Aorta (tissue), 5 donors: ENCODE results near the gene RRBP1. TPM values are rescaled to one million over a fixed set of nuclear protein-coding genes. Genes with fewer than 3 reads are reported as not detected.
A peak's percentile ranks its signal among the peaks of the same experiment; 100 is the strongest.

ENCODE experiments used
- ATAC-seq: fragments of 200-7000 bp; cut with Tn5 transposase; one replicate; pipeline ENCODE4 v1.9.1; 2022; ENCODE audit warnings: moderate library complexity; ENCODE audit not compliant: low FRiP score
- DNase-seq, 2 donors: peaks; one replicate each; pipeline ENCODE4 v3.0.0-alpha.2; 2020
- H3K27ac ChIP-seq, 2 donors: one replicate each; pipeline ENCODE4 v1.5.1; 2013; ENCODE audit warnings: low read length in 2 of 2, mild to moderate bottlenecking in 2 of 2, moderate library complexity in 2 of 2, control low read depth in 1 of 2, inconsistent platforms in 1 of 2, low read depth in 1 of 2
- H3K27me3 ChIP-seq, 2 donors: one replicate each; pipeline ENCODE4 v1.6.1; 2013; ENCODE audit warnings: control low read depth in 1 of 2, low read length in 1 of 2, mild to moderate bottlenecking in 1 of 2, moderate library complexity in 1 of 2; ENCODE audit not compliant: insufficient read depth in 2 of 2, control insufficient read depth in 1 of 2
- H3K36me3 ChIP-seq, 2 donors: one replicate each; pipeline ENCODE4 v1.6.1; 2013; ENCODE audit warnings: control low read depth in 1 of 2, low read length in 1 of 2, mild to moderate bottlenecking in 1 of 2; ENCODE audit not compliant: insufficient read depth in 2 of 2, control insufficient read depth in 1 of 2
- H3K4me1 ChIP-seq, 2 donors: one replicate each; pipeline ENCODE4 v1.6.1; 2013; ENCODE audit warnings: low read length in 2 of 2, control low read depth in 1 of 2, mild to moderate bottlenecking in 1 of 2, moderate library complexity in 1 of 2; ENCODE audit not compliant: insufficient read depth in 2 of 2, control insufficient read depth in 1 of 2
- H3K4me3 ChIP-seq, 2 donors: one replicate each; pipeline ENCODE4 v1.5.1; 2013; ENCODE audit warnings: low read length in 2 of 2, control low read depth in 1 of 2, mild to moderate bottlenecking in 1 of 2
- H3K9me3 ChIP-seq: one replicate; pipeline ENCODE4 v1.6.1; 2013; ENCODE audit warnings: mild to moderate bottlenecking, low read length; ENCODE audit not compliant: control insufficient read depth
- WGBS, 2 donors: extraction: QIAGEN DNeasy Blood & Tissue Kit; methylation state at CpG; one replicate each; pipeline ENCODE4 v1.1.7; 2013; 5-methylcytosine and 5-hydroxymethylcytosine counted together
- intact Hi-C, 2 donors: fragments of 100-400 bp; cut with DNase I; formaldehyde crosslinking; loops; one replicate each; pipeline versions ENCODE4 v1.14.2 to v1.15.0; 2022
- polyA plus RNA-seq, 2 donors: library from polyadenylated mRNA; stranded (reverse); fragments of 200-250 nt; gene quantifications; one replicate each; pipeline ENCODE4 v1.2.3, GENCODE V29; 2013
- total RNA-seq, 2 donors: library from RNA; stranded (reverse); fragmentation: NEBNext Ultra II Directional; extraction: Animal tissue kit (Norgen Biotek cat#: 25700); gene quantifications; one replicate each; pipeline ENCODE4 v1.2.1, GENCODE V29; 2021
- donor health status: healthy with polysubstance abuse.
- donor health status: Bipolar disorder and iron deficiency.
- donor health status: DM: no; HTN: no; CAD: no.
- donor health status: DM: no; HTN: no; CAD: no.
- donor health status: DM: yes; HTN: yes; CAD: no.

Gene RRBP1
- total and polyA plus RNA-seq, 4 donors = 19.3 to 178 (median 122) TPM

DNA sequence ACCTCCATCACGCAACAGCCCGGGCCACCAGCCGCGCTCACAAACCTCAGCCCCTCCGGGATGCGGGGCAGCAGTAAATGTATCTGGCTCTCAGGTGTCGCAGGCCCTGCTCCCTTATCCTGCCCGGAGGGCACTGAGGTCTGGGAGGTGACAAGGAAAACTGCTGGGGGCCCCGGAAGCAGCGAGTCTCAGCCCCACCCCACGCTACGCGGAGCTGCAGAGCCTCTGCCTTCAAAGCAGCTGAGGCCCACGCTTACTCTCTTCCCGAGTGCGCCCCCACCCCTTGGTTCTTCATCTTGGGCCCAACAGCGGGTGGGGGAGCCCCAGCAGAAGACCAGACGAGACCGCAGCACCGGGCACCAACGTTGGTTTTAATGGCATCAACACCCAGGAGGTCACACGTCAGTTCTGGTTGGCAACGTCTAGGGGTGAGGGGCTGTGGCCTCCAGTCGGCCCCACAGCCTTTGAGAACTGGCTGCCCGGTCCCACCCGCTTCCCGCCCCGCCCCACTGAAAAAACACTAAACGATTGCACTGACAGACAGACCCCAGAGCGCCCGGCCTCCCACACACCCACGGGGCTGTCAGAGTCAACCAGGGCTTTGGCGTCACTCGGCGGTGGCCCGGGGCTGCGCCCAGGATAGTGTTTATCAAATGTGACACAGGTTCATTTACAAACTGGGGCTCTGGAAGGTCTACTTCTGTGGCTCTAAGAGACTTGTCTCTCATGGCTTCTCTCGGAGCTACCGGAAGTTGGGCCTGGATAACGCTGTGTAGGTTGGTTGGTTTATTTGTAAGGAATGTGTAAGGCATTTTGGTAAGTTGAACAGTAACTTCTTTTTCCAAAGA is 68.5 kb downstream of the RRBP1 start:
- H3K4me3 ChIP-seq = no peak overlapping the region
- H3K27ac ChIP-seq = peak overlapping the region in 1 of 2 donors; percentile 76
- DNase-seq = peak; percentile 51 to 83
- no peaks in the 10 kb centered on the region for H3K27me3 ChIP-seq
- 61 to 63% methylated on average over 40 of the region's 40 CpGs for WGBS, 2 donors
- H3K4me1 ChIP-seq = no peaks in the 10 kb centered on the region
- no peaks in the 10 kb centered on the region for H3K9me3 ChIP-seq
- peaks cover 0 to 2% of the 10 kb centered on the region in 2 donors for H3K36me3 ChIP-seq
- intact Hi-C loops = loop anchor here (2.0 to 5.0 kb wide), 3 partner anchors 41 to 109 kb away; partner anchors contain the start of genes BFSP1 (in 1 of the 2) and DSTN (in 1 of the 2)
- no peak for ATAC-seq

DNA sequence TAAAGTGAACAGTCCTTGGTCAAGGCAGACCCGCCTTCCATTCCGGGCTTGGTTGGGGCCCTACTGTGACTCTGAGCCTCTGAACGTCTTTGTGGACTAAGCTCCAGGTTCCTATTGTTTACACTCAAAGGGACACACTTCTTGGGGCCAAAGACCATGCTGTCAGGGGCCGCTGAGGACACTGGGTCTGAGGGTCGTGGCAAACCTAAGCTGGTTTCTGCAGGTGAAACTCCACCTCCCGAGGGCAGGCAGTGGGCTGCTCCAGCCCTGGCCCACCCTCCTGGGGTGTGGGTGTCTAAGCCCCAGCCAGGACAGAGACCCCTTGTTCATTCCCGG is 69.1 kb downstream of the RRBP1 start:
- peaks cover 0 to 2% of the 10 kb centered on the region in 2 donors for H3K36me3 ChIP-seq
- ATAC-seq = no peak
- H3K27me3 ChIP-seq = no peaks in the 10 kb centered on the region
- no peaks in the 10 kb centered on the region for H3K4me1 ChIP-seq
- intact Hi-C loops = loop anchor here (2.0 to 5.0 kb wide), 2 partner anchors 41 to 82 kb away; partner anchors contain the start of genes BFSP1 (in 1 of the 2) and DSTN (in 1 of the 2)
- H3K9me3 ChIP-seq = no peaks in the 10 kb centered on the region
- no peak overlapping the region for H3K4me3 ChIP-seq
- H3K27ac ChIP-seq = peak overlapping the region in 1 of 2 donors; percentile 14
- WGBS, 2 donors = 47 to 51% methylated on average over 7 of the region's 7 CpGs
- DNase-seq = no peak

GRCh38 chr20:17612287-17612991 is 69.6 kb downstream of the RRBP1 start:
- no peak overlapping the region for H3K4me3 ChIP-seq
- no peaks in the 10 kb centered on the region for H3K27me3 ChIP-seq
- no peaks in the 10 kb centered on the region for H3K9me3 ChIP-seq
- DNase-seq (peak; percentile 72 to 83), ATAC-seq (peak; percentile 30)
- H3K4me1 ChIP-seq = no peaks in the 10 kb centered on the region
- 11% methylated on average over 16 of the region's 16 CpGs for WGBS, 2 donors
- intact Hi-C loops = loop anchor here (2.0 to 5.0 kb wide), 2 partner anchors 40 to 82 kb away; partner anchors contain the start of genes BFSP1 (in 1 of the 2) and DSTN (in 1 of the 2)
- H3K27ac ChIP-seq = peak overlapping the region; percentile 0 to 14
- peaks cover 0 to 2% of the 10 kb centered on the region in 2 donors for H3K36me3 ChIP-seq

DNA sequence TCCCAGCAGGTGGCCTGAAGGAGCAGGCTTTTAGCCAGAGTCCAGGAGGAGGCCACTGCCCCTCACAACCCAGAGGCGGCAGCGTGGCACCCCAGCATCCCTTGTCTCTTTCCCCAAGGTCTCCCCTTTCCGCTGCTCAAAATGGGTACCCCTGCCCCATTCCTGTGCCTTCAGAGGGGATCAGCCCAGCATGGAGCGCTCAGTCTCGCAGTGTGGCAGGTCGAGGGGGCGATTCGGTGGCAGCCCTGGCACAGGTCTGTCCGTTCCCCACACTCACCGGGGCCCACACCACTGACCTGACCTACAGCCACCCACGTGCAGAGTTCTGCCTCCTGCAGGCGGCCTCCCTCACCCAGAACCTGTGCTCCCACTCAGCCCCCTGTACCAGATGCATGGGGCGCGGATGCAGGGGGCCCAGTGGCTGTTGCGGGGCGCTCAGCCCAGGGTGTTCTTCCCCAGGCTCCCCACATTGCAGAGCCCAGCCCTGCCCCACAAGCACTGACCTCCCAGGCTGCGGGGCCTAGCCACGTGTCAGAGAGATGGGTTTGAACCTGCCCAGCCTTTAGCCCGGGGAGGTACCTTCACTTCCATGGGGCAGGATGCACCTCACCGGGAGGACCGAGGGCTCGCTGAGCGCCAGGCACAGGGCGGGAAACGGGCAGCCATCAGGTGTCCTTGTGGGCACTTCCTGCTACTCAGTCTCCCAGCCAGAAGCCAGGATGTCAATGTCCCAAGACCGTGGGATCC is 70.3 kb downstream of the RRBP1 start:
- WGBS, 2 donors = 30 to 42% methylated on average over 23 to 26 of the region's 26 CpGs
- no peaks in the 10 kb centered on the region for H3K27me3 ChIP-seq

GRCh38 chr20:17611290-17611539 is 70.8 kb downstream of the RRBP1 start:
- intact Hi-C loops = loop anchor here (2.0 to 5.0 kb wide), 3 partner anchors 38 to 74 kb away; partner anchors contain the start of gene DSTN (in 1 of the 2)
- Histone ChIP-seq H3K27ac (peak overlapping the region in 1 of 2 donors; percentile 14), H3K4me3 (no peak overlapping the region), H3K27me3 (no peaks in the 10 kb centered on the region), H3K36me3 (peaks cover 0 to 2% of the 10 kb centered on the region in 2 donors), H3K4me1 (no peaks in the 10 kb centered on the region), H3K9me3 (no peaks in the 10 kb centered on the region)
- ATAC-seq (peak; percentile 6), DNase-seq (no peak)
- 28 to 44% methylated on average over 6 of the region's 6 CpGs for WGBS, 2 donors

More for the DNA sequence above, 70.3 kb downstream of the RRBP1 start:
- H3K9me3 ChIP-seq = no peaks in the 10 kb centered on the region
- DNase-seq = peak; percentile 58 to 78
- H3K4me3 ChIP-seq = no peak overlapping the region
- no peaks in the 10 kb centered on the region for H3K4me1 ChIP-seq
- H3K36me3 ChIP-seq = peaks cover 0 to 2% of the 10 kb centered on the region in 2 donors
- peak overlapping the region; percentile 0 to 14 for H3K27ac ChIP-seq
- ATAC-seq = peak; percentile 13
- intact Hi-C loops = loop anchor here (2.0 to 5.0 kb wide), 4 partner anchors 39 to 81 kb away; partner anchors contain the start of genes BFSP1 (in 1 of the 2) and DSTN (in 1 of the 2)

DNA sequence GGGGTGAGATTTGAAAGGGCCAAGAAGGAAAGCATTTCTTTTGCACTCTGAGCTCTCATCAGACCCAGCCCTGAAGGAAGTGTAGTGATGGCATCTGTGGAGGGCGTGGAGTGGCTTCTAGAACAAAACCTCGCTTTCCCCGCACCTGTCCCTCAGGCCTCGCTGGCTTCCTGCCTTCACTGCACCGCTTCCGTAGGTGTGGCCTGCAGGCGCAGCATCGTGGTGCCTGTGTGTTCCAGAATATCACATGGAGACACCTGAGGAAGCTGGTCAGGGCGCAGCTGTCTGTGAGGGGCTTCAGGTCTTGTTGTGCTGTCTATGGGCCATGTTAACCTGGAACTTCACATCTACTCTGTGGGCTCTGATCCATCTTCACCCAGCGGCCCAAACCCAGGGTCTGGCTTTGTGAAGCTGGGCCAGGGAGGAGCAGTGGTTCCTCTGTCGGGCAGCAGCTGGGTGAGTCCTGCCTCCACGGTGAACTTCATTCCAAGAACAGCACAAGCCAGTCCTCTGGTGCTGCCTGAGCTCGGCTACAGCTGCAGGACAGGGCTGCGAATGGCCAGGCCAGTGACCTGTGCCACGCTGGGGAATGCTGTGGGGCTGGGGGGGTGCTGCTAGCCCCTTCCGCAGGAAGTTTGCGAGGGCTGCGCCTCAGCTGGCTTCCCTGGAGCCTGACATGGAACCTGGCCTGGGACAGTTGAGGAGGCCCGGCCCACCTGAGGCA is 71.3 kb downstream of the RRBP1 start:
- DNase-seq (peak; percentile 68 to 77), ATAC-seq (peak; percentile 1)
- H3K4me3 ChIP-seq = no peak overlapping the region
- H3K9me3 ChIP-seq = no peaks in the 10 kb centered on the region
- 33 to 34% methylated on average over 19 of the region's 19 CpGs for WGBS, 2 donors
- H3K27ac ChIP-seq = peak overlapping the region in 1 of 2 donors; percentile 14
- intact Hi-C loops = loop anchor here (2.0 to 5.0 kb wide), 3 partner anchors 38 to 74 kb away; partner anchors contain the start of gene DSTN (in 1 of the 2)
- H3K36me3 ChIP-seq = peaks cover 0 to 2% of the 10 kb centered on the region in 2 donors
- no peaks in the 10 kb centered on the region for H3K27me3 ChIP-seq
- no peaks in the 10 kb centered on the region for H3K4me1 ChIP-seq

DNA sequence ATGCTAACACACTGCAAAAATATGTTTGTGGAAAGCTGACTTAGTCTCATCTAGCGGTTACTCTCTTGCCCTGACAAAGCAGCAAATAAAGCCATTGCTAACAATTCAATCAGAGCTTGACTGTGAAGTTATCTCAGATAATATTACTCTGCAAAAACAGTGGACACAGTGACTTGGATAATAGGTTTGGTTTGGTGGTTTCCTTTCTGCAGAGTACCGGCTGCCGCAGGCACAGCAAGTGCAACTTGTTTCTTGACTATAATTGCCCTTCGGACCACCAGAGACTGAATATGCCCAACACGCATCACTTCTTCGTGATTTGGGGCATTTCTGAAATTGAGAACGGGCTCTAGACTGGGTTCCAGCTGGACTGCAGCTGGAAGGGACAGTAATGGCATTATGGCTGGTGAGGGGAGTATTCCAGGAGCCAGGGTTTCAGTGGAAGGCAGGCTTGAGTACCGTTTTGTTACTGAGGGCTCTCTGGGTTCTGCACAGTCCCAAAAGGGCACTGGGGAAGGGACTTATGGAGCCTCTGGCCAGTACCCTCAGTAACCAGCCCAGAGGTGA is 72.1 kb downstream of the RRBP1 start:
- DNase-seq (no peak), ATAC-seq (no peak)
- peak overlapping the region in 1 of 2 donors; percentile 34 for H3K27ac ChIP-seq
- 57 to 65% methylated on average over 8 of the region's 8 CpGs for WGBS, 2 donors
- no peaks in the 10 kb centered on the region for H3K27me3 ChIP-seq
- H3K36me3 ChIP-seq = peaks cover 2 to 6% of the 10 kb centered on the region in 2 donors
- intact Hi-C loops = loop anchor here (2.0 to 5.0 kb wide), 3 partner anchors 37 to 73 kb away; partner anchors contain the start of gene DSTN (in 1 of the 2)
- no peaks in the 10 kb centered on the region for H3K9me3 ChIP-seq
- no peak overlapping the region for H3K4me3 ChIP-seq
- peaks cover 0 to 3% of the 10 kb centered on the region in 2 donors for H3K4me1 ChIP-seq
